ENCODE measurements around the gene RIMS4.

The RIMS4 gene

DNA sequence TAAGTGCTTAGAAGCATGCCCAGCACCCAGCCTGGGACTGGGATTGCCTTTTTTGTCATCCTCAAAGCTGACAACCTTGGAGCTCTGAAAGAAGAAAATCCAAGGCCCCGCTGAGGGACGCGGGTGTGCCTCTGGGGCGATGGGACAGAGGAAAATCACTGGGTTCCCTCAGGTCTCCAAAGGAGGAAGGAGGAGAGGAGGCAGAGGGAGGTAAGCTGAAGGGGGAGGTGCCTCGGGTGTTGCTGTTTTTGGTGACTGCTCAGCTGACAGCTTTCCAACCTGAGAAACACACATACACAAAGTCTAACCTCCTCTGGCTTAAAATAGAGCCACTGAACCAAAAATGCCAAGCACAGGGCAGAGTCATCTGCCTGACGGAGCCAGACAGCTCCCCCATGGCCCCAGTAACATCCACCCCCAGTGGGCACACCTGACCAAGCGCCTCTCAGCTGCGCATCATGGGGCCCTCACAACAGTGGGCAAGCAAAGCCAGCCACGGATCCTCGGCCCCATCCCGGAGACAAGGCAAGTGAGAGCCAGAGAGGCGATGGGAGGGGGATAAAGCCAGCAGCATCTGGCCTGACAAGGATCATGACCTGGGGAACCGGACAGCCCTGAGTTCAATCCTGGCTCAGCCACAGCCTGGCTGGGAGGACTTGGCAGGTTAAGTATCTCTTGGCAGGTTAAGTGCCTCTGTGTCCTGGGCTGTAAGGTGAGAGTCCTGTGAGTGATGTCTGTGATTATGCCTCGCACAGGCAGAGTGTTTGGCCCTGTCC, 67.9 kb downstream of the RIMS4 start:
- no peak for DNase-seq (ENCODE audit: extremely low spot score)
- CTCF ChIA-PET, result interaction anchor here (0.6 to 0.8 kb wide), 2 partner anchors 115 to 156 kb away, joined by 3 read pairs; no protein-coding TSS in a partner anchor

DNA sequence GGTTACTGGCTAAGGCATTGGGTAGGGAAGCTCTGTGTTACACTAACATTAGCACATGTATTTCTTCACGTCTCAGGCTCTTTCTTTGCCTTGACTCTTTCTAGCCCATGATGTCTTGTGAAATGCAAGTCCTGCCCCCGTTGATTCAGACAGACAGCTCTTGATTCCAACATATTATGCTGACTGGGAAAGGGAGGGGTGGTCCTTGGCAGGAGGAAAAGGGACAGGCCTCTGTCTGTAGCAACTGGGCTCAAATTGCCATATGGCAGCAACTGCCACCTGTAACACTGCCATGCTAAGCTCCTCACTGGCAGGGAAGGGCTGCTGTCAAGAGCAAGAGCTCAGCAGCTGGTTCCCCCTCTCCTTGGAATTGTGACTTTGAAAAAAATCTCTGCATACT, 70.4 kb downstream of the RIMS4 start:
- CTCF ChIA-PET, result no interaction called here
- POLR2A ChIA-PET, result no interaction called here
- TF ChIP-seq SP1 (IDR thresholded peaks at IDR 0.05), result no peak
- TF ChIP-seq FOXA1 (IDR thresholded peaks at IDR 0.05), result no peak
- TF ChIP-seq FOXM1 (IDR thresholded peaks at IDR 0.05; ENCODE audit: borderline replicate concordance), result no peak
- TF ChIP-seq TARDBP (IDR thresholded peaks at IDR 0.05), result no peak
- no peak for TF ChIP-seq ELF4 (IDR thresholded peaks at IDR 0.05)
- TF ChIP-seq, protein P1, sequence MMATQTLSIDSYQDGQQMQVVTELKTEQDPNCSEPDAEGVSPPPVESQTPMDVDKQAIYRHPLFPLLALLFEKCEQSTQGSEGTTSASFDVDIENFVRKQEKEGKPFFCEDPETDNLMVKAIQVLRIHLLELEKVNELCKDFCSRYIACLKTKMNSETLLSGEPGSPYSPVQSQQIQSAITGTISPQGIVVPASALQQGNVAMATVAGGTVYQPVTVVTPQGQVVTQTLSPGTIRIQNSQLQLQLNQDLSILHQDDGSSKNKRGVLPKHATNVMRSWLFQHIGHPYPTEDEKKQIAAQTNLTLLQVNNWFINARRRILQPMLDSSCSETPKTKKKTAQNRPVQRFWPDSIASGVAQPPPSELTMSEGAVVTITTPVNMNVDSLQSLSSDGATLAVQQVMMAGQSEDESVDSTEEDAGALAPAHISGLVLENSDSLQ (IDR thresholded peaks at IDR 0.05), result no peak
- TF ChIP-seq FOXK2 (IDR thresholded peaks at IDR 0.05), result no peak
- no peak for TF ChIP-seq L3MBTL2 (conservative IDR thresholded peaks at IDR 0.05)
- TF ChIP-seq LEF1 (IDR thresholded peaks at IDR 0.05; ENCODE audit: borderline replicate concordance), result no peak
- TF ChIP-seq NFRKB (IDR thresholded peaks at IDR 0.05), result no peak
- TF ChIP-seq CTBP1 (IDR thresholded peaks at IDR 0.05; ENCODE audit: borderline replicate concordance), result no peak
- TF ChIP-seq BHLHE40 (IDR thresholded peaks at IDR 0.05; ENCODE audit: borderline replicate concordance), result no peak
- no peak for TF ChIP-seq ARNT (IDR thresholded peaks at IDR 0.05)
- no peak for TF ChIP-seq ZNF384 (IDR thresholded peaks at IDR 0.05)
- TF ChIP-seq HDGF (IDR thresholded peaks at IDR 0.05; ENCODE audit: borderline replicate concordance), result no peak
- no peak for TF ChIP-seq SUZ12 (IDR thresholded peaks at IDR 0.05)
- no peak for DNase-seq (ENCODE audit: extremely low spot score)

More for the DNA sequence above, 67.9 kb downstream of the RIMS4 start:
- POLR2A ChIA-PET, result interaction anchor here (1.2 kb wide), 1 partner anchor 9 kb away, joined by 3 read pairs; no protein-coding TSS in a partner anchor
- TF ChIP-seq TARDBP (IDR thresholded peaks at IDR 0.05), result no peak

DNA sequence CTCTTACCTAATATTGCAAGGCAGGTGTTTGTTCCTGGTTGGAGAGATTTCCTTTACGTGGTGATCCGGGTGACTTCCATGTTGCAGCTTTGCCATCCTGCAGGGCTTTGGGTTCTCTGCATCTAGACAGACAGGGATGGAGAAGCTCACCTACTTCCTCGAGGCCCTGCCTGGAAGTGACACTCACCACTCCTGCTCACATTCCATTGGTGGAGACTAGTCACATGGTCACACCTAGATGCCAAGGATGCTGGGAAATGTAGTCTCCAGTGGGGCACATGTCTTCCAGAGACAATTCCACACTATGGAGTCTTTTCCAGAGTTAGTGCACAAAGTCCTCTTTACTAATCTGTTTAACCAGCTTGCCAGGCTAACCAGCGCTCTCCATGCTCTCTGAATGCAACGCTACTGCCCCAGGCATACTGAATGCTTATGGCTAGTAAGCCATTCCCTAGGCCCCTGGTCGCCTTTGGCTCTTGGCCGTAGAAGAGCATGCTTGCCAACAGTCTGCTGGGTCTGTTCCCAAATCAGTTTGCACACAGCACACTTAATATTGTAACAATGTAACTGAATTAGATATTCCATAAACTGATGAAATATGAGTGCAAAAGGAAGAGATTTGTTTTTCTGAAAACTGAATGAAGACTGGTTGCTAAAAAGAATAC, 71.4 kb downstream of the RIMS4 start:
- POLR2A ChIA-PET, result no interaction called here

DNA sequence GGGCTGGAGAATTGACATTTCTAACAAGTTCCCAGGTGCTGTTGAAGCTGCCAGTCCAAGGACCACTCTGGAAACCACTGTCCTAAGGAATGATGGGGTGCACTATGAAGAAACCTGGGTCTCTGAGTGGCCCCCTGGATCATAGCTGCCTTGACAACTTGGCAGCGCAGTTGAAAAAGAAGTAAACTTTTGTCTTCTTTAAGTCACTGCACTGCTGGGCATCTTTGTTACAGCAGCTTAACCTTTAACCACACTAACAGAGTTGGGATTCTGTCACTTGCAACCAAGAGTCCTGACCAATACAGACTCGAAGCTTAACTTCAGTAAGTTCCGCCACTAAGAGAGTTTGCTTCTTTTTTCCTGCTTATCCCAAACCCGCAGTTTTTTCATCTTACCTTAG, 73.2 kb downstream of the RIMS4 start:
- DNase-seq (ENCODE audit: extremely low spot score), result no peak
- CTCF ChIA-PET, result no interaction called here
- POLR2A ChIA-PET, result no interaction called here
- TF ChIP-seq TARDBP (IDR thresholded peaks at IDR 0.05), result no peak
- TF ChIP-seq ELF4 (IDR thresholded peaks at IDR 0.05), result no peak
- TF ChIP-seq BHLHE40 (IDR thresholded peaks at IDR 0.05; ENCODE audit: borderline replicate concordance), result no peak
- TF ChIP-seq SUZ12 (IDR thresholded peaks at IDR 0.05), result no peak

More for the DNA sequence above, 71.4 kb downstream of the RIMS4 start:
- CTCF ChIA-PET, result interaction anchor here (1.0 to 1.3 kb wide), 3 partner anchors 9 to 128 kb away, joined by 4 to 6 read pairs (median 4); no protein-coding TSS in a partner anchor
- TF ChIP-seq HDGF (IDR thresholded peaks at IDR 0.05; ENCODE audit: borderline replicate concordance) (0 out of 2 replicates have a peak, but pooled peaks have one; percentile 44), ZNF384 (IDR thresholded peaks at IDR 0.05) (no peak), L3MBTL2 (conservative IDR thresholded peaks at IDR 0.05) (peak; percentile 78)
- TF ChIP-seq, protein P1 (IDR thresholded peaks at IDR 0.05), result peak; percentile 72
- peak; percentile 89 for DNase-seq (ENCODE audit: extremely low spot score)

DNA sequence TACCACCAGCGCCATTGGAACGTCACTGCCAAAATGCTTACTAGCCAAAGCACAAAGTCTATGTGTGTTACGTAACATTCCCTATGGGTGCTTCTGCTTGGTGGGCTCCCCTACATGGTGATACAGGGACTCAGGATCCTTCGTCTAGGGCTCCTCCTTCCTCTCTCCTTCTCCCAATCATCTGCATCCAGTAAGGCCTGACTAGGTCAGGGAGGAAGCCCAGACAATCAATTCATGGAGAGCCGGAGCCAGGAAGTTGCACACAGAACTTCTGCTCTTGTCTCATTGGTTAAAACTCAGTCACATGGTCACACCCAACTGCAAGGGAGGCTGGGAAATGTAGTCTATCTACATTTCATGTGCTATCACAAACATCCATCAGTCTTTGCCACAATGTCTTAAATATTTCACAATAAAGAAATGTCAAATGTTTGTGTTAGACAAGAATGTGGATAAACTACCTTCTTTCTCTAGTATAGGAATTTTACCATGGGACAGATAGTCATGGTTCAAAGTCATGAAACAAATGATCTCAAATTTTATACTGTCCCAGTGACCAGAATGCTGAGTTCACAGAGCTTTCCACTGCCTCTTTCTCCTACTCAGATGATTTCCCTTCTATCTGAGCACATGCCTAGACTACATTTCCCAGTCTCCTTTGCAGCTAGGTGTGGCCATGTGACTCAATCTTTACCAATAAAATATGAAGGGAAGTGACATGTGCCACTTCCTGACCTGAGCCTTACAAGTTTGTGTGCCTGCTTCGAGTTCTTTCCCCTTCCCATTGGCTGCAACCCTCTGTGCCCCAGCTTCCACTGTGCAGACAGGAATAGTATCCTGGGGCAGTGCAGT, 74.0 kb downstream of the RIMS4 start:
- POLR2A ChIA-PET, result no interaction called here
- CTCF ChIA-PET, result no interaction called here
- TF ChIP-seq CTBP1 (IDR thresholded peaks at IDR 0.05; ENCODE audit: borderline replicate concordance), result no peak
- TF ChIP-seq SUZ12 (IDR thresholded peaks at IDR 0.05), result no peak
- no peak for TF ChIP-seq HDGF (IDR thresholded peaks at IDR 0.05; ENCODE audit: borderline replicate concordance)
- TF ChIP-seq L3MBTL2 (conservative IDR thresholded peaks at IDR 0.05), result peak; percentile 40; the same call in 1 of the 2 replicates
- TF ChIP-seq ELF4 (IDR thresholded peaks at IDR 0.05), result peak; percentile 62
- peak; percentile 75 for DNase-seq (ENCODE audit: extremely low spot score)

DNA sequence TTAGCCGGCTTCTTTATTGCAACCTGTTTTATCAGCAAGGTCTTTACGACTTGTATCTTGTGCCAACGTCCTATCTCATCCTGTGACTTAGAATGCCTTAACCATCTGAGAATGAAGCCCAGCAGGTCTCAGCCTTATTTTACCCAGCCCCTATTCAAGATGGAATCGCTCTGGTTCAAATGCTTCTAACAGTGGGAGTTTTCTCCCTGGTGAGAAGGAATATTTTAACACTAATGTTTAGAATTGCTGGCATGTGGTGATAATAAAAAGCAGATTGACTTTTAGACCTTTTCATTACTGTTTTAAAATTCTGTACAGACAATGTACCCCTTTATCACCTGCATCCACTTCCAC, 74.6 kb downstream of the RIMS4 start:
- no peak for DNase-seq (ENCODE audit: extremely low spot score)
- ChIA-PET CTCF (no interaction called here), POLR2A (no interaction called here)
- TF ChIP-seq SUZ12 (IDR thresholded peaks at IDR 0.05) (no peak), ZNF384 (IDR thresholded peaks at IDR 0.05) (no peak), SP1 (IDR thresholded peaks at IDR 0.05) (no peak), LEF1 (IDR thresholded peaks at IDR 0.05; ENCODE audit: borderline replicate concordance) (no peak), BHLHE40 (IDR thresholded peaks at IDR 0.05; ENCODE audit: borderline replicate concordance) (no peak), NFRKB (IDR thresholded peaks at IDR 0.05) (no peak), FOXM1 (IDR thresholded peaks at IDR 0.05; ENCODE audit: borderline replicate concordance) (no peak), L3MBTL2 (conservative IDR thresholded peaks at IDR 0.05) (no peak), TARDBP (IDR thresholded peaks at IDR 0.05) (no peak)
- TF ChIP-seq, protein P1 (IDR thresholded peaks at IDR 0.05), result no peak
